Measurements from ENCODE around the gene SPI1. TPM values are rescaled to one million over a fixed set of nuclear protein-coding genes. Genes with fewer than 3 reads are reported as not detected.

SPI1 gene
- total and polyA plus RNA-seq, 2 donors (not counting 1 experiment from before 2014, with no cell fraction given): 98.3 to 119 TPM

GRCh38 chr11:47333886-47334443 is 44.4 kb downstream of the SPI1 start:
- Histone ChIP-seq H4K20me1 (ENCODE audit: control insufficient read depth, insufficient read depth, low read length, poor library complexity, severe bottlenecking) (no peaks in the 10 kb centered on the region), H3K79me2 (ENCODE audit: control insufficient read depth, insufficient read depth, low read length) (no peaks in the 10 kb centered on the region), H3K4me1 (ENCODE audit: control insufficient read depth in 2 of 2, insufficient read depth in 2 of 2, low read length in 2 of 2) (peaks cover 0 to 2% of the 10 kb centered on the region in 2 donors), H3K27me3 (replicated peaks in 1 of 4; ENCODE audit: control extremely low read depth in 1 of 4, control insufficient read depth in 3 of 4, insufficient read depth in 4 of 4, low read length in 3 of 4) (no peaks in the 10 kb centered on the region), H3K4me3 (ENCODE audit: control extremely low read depth in 1 of 5, extremely low read depth in 1 of 5, insufficient read depth in 1 of 5, low read depth in 2 of 5, low read length in 4 of 5) (no peak overlapping the region), H3K4me2 (replicated peaks; ENCODE audit: low read depth, low read length, poor library complexity, severe bottlenecking) (no peak overlapping the region), H3K9me3 (ENCODE audit: control extremely low read depth in 1 of 3, control insufficient read depth in 2 of 3, insufficient read depth in 1 of 3, low read length in 2 of 3) (no peaks in the 10 kb centered on the region), H3K36me3 (replicated peaks in 1 of 2; ENCODE audit: control extremely low read depth in 1 of 2, control insufficient read depth in 1 of 2, extremely low read depth in 1 of 2, insufficient read depth in 2 of 2, low read length in 1 of 2) (peaks cover 0 to 19% of the 10 kb centered on the region in 2 experiments), H3K9ac (ENCODE audit: low read length) (no peak overlapping the region), H2AFZ (ENCODE audit: insufficient read depth, low read depth, low read length, poor library complexity, severe bottlenecking) (no peak overlapping the region), H3K27ac (ENCODE audit: low read length in 2 of 2) (no peak overlapping the region)
- DNase-seq (no peak), ATAC-seq (ENCODE audit: low read depth) (no peak)
- TF ChIP-seq, protein P1, sequence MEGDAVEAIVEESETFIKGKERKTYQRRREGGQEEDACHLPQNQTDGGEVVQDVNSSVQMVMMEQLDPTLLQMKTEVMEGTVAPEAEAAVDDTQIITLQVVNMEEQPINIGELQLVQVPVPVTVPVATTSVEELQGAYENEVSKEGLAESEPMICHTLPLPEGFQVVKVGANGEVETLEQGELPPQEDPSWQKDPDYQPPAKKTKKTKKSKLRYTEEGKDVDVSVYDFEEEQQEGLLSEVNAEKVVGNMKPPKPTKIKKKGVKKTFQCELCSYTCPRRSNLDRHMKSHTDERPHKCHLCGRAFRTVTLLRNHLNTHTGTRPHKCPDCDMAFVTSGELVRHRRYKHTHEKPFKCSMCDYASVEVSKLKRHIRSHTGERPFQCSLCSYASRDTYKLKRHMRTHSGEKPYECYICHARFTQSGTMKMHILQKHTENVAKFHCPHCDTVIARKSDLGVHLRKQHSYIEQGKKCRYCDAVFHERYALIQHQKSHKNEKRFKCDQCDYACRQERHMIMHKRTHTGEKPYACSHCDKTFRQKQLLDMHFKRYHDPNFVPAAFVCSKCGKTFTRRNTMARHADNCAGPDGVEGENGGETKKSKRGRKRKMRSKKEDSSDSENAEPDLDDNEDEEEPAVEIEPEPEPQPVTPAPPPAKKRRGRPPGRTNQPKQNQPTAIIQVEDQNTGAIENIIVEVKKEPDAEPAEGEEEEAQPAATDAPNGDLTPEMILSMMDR (IDR thresholded peaks at IDR 0.05): no peak
- no peak for TF ChIP-seq EZH2 (IDR thresholded peaks at IDR 0.05; ENCODE audit: borderline replicate concordance, insufficient read depth, low read depth, low read length, poor library complexity, severe bottlenecking)
- CTCF ChIA-PET: interaction anchor here (0.6 to 0.7 kb wide), 2 partner anchors 31 to 73 kb away, joined by 3 read pairs; no protein-coding TSS in a partner anchor
- 91% methylated on average over 2 of the region's 8 CpGs for WGBS (ENCODE audit: insufficient coverage)
- Mint-ChIP-seq H3K4me1 (peaks cover 2% of the 10 kb centered on the region), H3K4me3 (no peak overlapping the region), H3K27ac (no peak overlapping the region), H3K9me3 (ENCODE audit: insufficient read depth) (no peaks in the 10 kb centered on the region), H3K27me3 (no peaks in the 10 kb centered on the region)
- intact Hi-C loops (cut with micrococcal nuclease): no loop called here
- POLR2A ChIA-PET: no interaction called here

DNA sequence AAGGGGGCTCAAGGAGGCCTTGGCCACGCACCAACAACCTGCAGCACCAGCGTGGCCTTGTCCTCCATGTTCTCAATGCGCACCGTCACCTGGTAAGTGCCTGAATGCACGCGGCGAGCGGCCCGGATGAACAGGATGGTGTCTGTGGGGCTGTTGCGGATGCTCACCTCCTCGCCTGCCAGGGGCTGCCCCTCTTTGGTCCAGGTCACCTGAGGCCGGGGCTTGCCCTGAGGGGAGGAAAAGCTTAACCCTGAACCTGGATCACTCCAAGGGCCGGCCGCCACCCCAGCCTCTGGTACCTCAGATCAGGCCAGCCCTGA is 44.9 kb downstream of the SPI1 start:
- no peak for TF ChIP-seq EZH2 (IDR thresholded peaks at IDR 0.05; ENCODE audit: borderline replicate concordance, insufficient read depth, low read depth, low read length, poor library complexity, severe bottlenecking)
- TF ChIP-seq, protein P1 (IDR thresholded peaks at IDR 0.05): no peak
- Histone ChIP-seq H3K4me2 (replicated peaks; ENCODE audit: low read depth, low read length, poor library complexity, severe bottlenecking) (no peak overlapping the region), H3K4me1 (ENCODE audit: control insufficient read depth in 2 of 2, insufficient read depth in 2 of 2, low read length in 2 of 2) (peaks cover 0 to 6% of the 10 kb centered on the region in 2 donors), H3K79me2 (ENCODE audit: control insufficient read depth, insufficient read depth, low read length) (no peaks in the 10 kb centered on the region), H2AFZ (ENCODE audit: insufficient read depth, low read depth, low read length, poor library complexity, severe bottlenecking) (no peak overlapping the region), H3K9me3 (ENCODE audit: control extremely low read depth in 1 of 3, control insufficient read depth in 2 of 3, insufficient read depth in 1 of 3, low read length in 2 of 3) (no peaks in the 10 kb centered on the region), H4K20me1 (ENCODE audit: control insufficient read depth, insufficient read depth, low read length, poor library complexity, severe bottlenecking) (no peaks in the 10 kb centered on the region), H3K4me3 (ENCODE audit: control extremely low read depth in 1 of 5, extremely low read depth in 1 of 5, insufficient read depth in 1 of 5, low read depth in 2 of 5, low read length in 4 of 5) (no peak overlapping the region), H3K27me3 (replicated peaks in 1 of 4; ENCODE audit: control extremely low read depth in 1 of 4, control insufficient read depth in 3 of 4, insufficient read depth in 4 of 4, low read length in 3 of 4) (no peaks in the 10 kb centered on the region), H3K9ac (ENCODE audit: low read length) (no peak overlapping the region), H3K36me3 (replicated peaks in 1 of 2; ENCODE audit: control extremely low read depth in 1 of 2, control insufficient read depth in 1 of 2, extremely low read depth in 1 of 2, insufficient read depth in 2 of 2, low read length in 1 of 2) (peaks cover 0 to 24% of the 10 kb centered on the region in 2 experiments), H3K27ac (ENCODE audit: low read length in 2 of 2) (no peak overlapping the region)
- intact Hi-C loops (cut with micrococcal nuclease): no loop called here
- CTCF ChIA-PET: interaction anchor here (0.5 kb wide), 1 partner anchor 31 kb away, joined by 3 read pairs; no protein-coding TSS in a partner anchor
- ATAC-seq (ENCODE audit: low read depth) (no peak), DNase-seq (no peak)
- H3K4me3 Mint-ChIP-seq: no peak overlapping the region
- H3K9me3 Mint-ChIP-seq (ENCODE audit: insufficient read depth): no peaks in the 10 kb centered on the region
- H3K4me1 Mint-ChIP-seq: peaks cover 6% of the 10 kb centered on the region
- WGBS (ENCODE audit: insufficient coverage): 96% methylated on average over 14 of the region's 14 CpGs
- no peaks in the 10 kb centered on the region for H3K27me3 Mint-ChIP-seq
- POLR2A ChIA-PET: no interaction called here
- H3K27ac Mint-ChIP-seq: no peak overlapping the region

All from B cell (primary cell).